Heart left ventricle (tissue), 16 donors: ENCODE measurements around the gene GNB1L. TPM values are rescaled to one million over a fixed set of nuclear protein-coding genes. Genes with fewer than 3 reads are reported as not detected.
A peak's percentile ranks its signal among the peaks of the same experiment; 100 is the strongest.

ENCODE experiments used
- ATAC-seq, 4 donors: fragments of 200-7000 bp; cut with Tn5 transposase; one replicate each; pipeline ENCODE4 v1.9.1; 2020 to 2022; ENCODE audit warnings: moderate library complexity in 4 of 4, mild to moderate bottlenecking in 3 of 4, moderate number of reproducible peaks in 1 of 4
- DNase-seq, 5 donors: peaks; one replicate each; pipeline ENCODE4 v3.0.0-alpha.2; 2020
- H3K27ac ChIP-seq, 12 donors: fragments of 200-600 bp; sonication (generic) in 4 of 12; one replicate each; pipeline versions ENCODE4 v1.5.0 to v1.8.0; 2016 to 2022; ENCODE audit warnings: mild to moderate bottlenecking in 2 of 12
- H3K27me3 ChIP-seq, 9 donors: fragments of 200-600 bp; sonication (generic) in 2 of 9; one replicate each; pipeline versions ENCODE4 v1.5.1 to v1.8.0; 2016 to 2022; ENCODE audit warnings: mild to moderate bottlenecking in 3 of 9
- H3K36me3 ChIP-seq, 9 donors: fragments of 200-600 bp; sonication (generic) in 2 of 9; one replicate each; pipeline versions ENCODE4 v1.5.0 to v1.8.0; 2018 to 2022; ENCODE audit warnings: mild to moderate bottlenecking in 2 of 9
- H3K4me1 ChIP-seq, 12 donors: fragments of 200-600 bp; sonication (generic) in 4 of 12; one replicate each; pipeline versions ENCODE4 v1.5.0 to v1.8.0; 2016 to 2022; ENCODE audit warnings: mild to moderate bottlenecking in 3 of 12
- H3K4me3 ChIP-seq, 12 donors: fragments of 200-600 bp; sonication (generic) in 4 of 12; one replicate each; pipeline versions ENCODE4 v1.5.0 to v1.8.0; 2017 to 2022; ENCODE audit warnings: mild to moderate bottlenecking in 9 of 12, moderate library complexity in 4 of 12
- H3K9me3 ChIP-seq, 12 donors: fragments of 200-600 bp; sonication (generic) in 4 of 12; one replicate each; pipeline versions ENCODE4 v1.5.0 to v1.8.0; 2016 to 2022; ENCODE audit warnings: mild to moderate bottlenecking in 1 of 12
- POLR2A ChIP-seq, 2 donors: fragments of 450-650 bp; IDR thresholded peaks; one replicate each; pipeline ENCODE4 v1.6.1; 2017; ENCODE audit warnings: antibody characterized with exemption in 2 of 2, mild to moderate bottlenecking in 2 of 2, moderate library complexity in 2 of 2
- WGBS, 4 donors: extraction: QIAGEN DNeasy Blood & Tissue Kit in 2 of 4; methylation state at CpG; one replicate each; pipeline versions ENCODE4 v1.1.5 to v1.1.7; 2013 to 2018; 5-methylcytosine and 5-hydroxymethylcytosine counted together
- intact Hi-C, 10 donors: fragments of 100-400 bp; cut with DNase I; formaldehyde crosslinking; loops; one replicate each; pipeline versions ENCODE4 v1.11.1 to v1.14.2; 2022
- polyA plus RNA-seq, 2 donors: library from polyadenylated mRNA; stranded (reverse); fragments of 200-250 nt; gene quantifications; one replicate each; pipeline ENCODE4 v1.2.3, GENCODE V29; 2013
- total RNA-seq, 9 donors: library from RNA; depleted of rRNA in 2 of 9; stranded (reverse); fragments of >200 nt in 2 of 9; fragmentation: NEBNext Ultra II Directional in 3 of 9; extraction: Animal tissue kit (Norgen Biotek cat#: 25700) in 3 of 9; gene quantifications; one replicate each; pipeline versions ENCODE4 v1.1.0 to v1.2.4, GENCODE V29; 2016 to 2023
- TF ChIP-seq, protein P1 (sequence below), 12 donors: fragments of 200-600 bp; sonication (generic) in 4 of 12; IDR thresholded peaks; one replicate each; pipeline versions ENCODE4 v1.5.0 to v1.8.0; 2018 to 2022; ENCODE audit warnings: antibody characterized with exemption in 12 of 12, mild to moderate bottlenecking in 5 of 12
- donor health status: ischemic (EF 13 %, LVEDD 7.1; RV severe dilation, severe dysfunction).
- donor health status: healthy with polysubstance abuse.
- donor health status: DM: no; HTN: yes; CAD: no.
- donor health status: DM: no; HTN: no; CAD: no.
- donor health status: ischemic (EF 25% LVEDD 6.9; RV normal size, moderate dysfunction).
- donor health status: ischemic (EF 25% LVEDD 5.7; RV mildly dilated, moderate dysfunction).
- donor health status: healthy.
- donor health status: DM: yes; HTN: yes; CAD: no.
- donor health status: ischemic (EF 35%, LVEDD 5.7; RV mildly dilated, moderate dysfunction).
- donor health status: nonischemic (EF 11% LVEDD 7.7; RV severe dilation, severe dysfunction).
- donor health status: DM: yes; HTN: yes; CAD: no.
- donor health status: PGD.
- donor health status: ischemic (EF 29% LVEDD 5.4; RV normal size, mild dysfunction).
- donor health status: nonischemic (EF 23%, LVEDD 6.1; RV moderate dilation, normal function).

GNB1L gene
- total and polyA plus RNA-seq, 11 donors = 1.6 to 9.2 (median 2.4) TPM

DNA sequence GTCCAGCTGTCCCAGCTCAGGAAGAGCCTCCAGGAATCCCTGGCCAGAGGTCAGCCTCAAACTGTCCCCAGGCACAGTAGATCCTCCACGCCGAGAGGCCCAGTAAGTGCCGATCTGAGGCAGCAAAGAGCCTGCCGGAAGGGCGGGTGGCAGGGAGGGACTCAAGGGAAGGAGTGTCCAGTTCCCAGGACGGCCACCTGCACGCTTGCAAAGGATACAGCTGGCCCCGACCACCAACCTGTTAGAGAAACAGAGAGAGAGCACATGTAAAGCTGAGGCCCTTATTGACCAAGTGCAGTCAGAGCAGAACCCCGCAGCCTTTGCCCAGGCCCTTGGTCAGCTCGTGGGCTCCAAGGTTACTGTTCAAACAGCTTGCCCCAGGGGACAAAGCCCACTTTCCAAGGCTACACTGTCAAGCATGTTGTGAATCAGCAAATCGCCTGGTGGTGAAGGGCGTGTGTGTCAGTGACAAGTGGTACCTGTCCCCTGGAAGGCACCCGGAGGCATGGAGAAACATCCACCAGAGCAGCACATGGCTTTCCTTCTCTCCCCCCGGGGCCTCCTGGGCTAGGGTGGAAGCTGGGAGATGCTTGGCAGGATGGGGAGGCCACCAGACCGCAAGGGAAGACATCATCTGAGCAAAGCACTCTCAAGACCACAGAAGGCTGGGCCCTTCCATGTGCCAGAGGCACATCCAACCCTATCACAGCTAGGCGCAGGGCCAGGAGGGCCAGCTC lies 44.3 kb upstream of the GNB1L start:
- Histone ChIP-seq H3K4me3 (no peak overlapping the region), H3K4me1 (no peaks in the 10 kb centered on the region), H3K27ac (no peak overlapping the region), H3K27me3 (no peaks in the 10 kb centered on the region), H3K36me3 (peaks cover 0 to 57% (median 27%) of the 10 kb centered on the region in 9 donors), H3K9me3 (no peaks in the 10 kb centered on the region)
- DNase-seq = peak in 1 of 5 donors; percentile 40
- intact Hi-C loops = no loop called here
- ATAC-seq = no peak
- 88 to 91% (median 90%) methylated on average over 13 to 16 of the region's 16 CpGs for WGBS, 4 donors
- TF ChIP-seq, protein P1, sequence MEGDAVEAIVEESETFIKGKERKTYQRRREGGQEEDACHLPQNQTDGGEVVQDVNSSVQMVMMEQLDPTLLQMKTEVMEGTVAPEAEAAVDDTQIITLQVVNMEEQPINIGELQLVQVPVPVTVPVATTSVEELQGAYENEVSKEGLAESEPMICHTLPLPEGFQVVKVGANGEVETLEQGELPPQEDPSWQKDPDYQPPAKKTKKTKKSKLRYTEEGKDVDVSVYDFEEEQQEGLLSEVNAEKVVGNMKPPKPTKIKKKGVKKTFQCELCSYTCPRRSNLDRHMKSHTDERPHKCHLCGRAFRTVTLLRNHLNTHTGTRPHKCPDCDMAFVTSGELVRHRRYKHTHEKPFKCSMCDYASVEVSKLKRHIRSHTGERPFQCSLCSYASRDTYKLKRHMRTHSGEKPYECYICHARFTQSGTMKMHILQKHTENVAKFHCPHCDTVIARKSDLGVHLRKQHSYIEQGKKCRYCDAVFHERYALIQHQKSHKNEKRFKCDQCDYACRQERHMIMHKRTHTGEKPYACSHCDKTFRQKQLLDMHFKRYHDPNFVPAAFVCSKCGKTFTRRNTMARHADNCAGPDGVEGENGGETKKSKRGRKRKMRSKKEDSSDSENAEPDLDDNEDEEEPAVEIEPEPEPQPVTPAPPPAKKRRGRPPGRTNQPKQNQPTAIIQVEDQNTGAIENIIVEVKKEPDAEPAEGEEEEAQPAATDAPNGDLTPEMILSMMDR (IDR thresholded peaks at IDR 0.05) = no peak
- TF ChIP-seq POLR2A (IDR thresholded peaks at IDR 0.05) = no peak

DNA sequence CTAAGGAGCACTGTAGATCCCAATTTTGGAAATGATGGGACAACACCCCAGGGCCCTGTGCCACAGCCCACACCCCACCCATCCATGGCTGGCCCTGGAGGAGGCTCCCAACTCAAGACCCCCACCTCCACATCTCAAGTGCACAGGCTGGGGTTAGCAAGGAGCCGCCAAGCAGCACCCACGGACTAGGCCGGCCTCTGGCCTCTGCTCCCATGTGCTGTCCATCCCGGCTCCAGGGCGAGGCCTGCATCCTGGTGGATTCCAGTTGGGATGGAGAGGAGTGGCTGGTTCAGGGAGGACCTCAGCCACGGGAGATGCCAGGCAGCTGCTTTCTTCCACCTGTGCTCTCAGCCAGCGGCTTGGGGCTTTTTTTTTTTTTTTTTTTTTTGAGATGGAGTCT lies 43.5 kb upstream of the GNB1L start:
- ATAC-seq (no peak), DNase-seq (peak in 1 of 5 donors; percentile 52)
- no peaks in the 10 kb centered on the region for H3K9me3 ChIP-seq
- H3K4me1 ChIP-seq = peaks cover 0 to 1% (median 0%) of the 10 kb centered on the region in 12 donors
- no peak overlapping the region for H3K4me3 ChIP-seq
- H3K27me3 ChIP-seq = no peaks in the 10 kb centered on the region
- WGBS, 4 donors = 86 to 95% (median 93%) methylated on average over 7 of the region's 7 CpGs
- no peak for TF ChIP-seq POLR2A (IDR thresholded peaks at IDR 0.05)
- TF ChIP-seq, protein P1 (IDR thresholded peaks at IDR 0.05) = no peak
- H3K36me3 ChIP-seq = peaks cover 0 to 64% (median 32%) of the 10 kb centered on the region in 9 donors
- no peak overlapping the region for H3K27ac ChIP-seq
- intact Hi-C loops = no loop called here

DNA sequence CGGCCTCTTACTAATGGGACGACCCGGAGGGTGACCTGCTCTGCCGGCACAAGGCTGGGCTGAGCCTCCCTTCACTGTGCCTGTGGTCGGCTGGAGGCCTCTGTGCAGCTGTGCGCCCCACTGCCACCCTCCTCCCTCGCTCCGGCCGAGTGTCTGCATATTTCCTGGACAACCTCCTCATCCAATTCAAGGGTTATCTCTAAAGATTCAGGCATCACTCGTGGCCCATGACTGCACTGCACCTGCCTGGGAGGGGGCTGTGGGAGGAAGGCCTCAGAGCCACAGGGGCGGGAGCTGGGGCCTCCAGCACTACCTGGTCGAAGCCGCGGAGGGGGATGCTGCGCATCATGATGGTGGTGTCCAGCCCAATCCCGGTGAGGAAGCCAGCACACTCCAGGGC lies 43.1 kb upstream of the GNB1L start:
- H3K4me1 ChIP-seq = peaks cover 0 to 6% (median 0%) of the 10 kb centered on the region in 12 donors
- peak in 1 of 5 donors; percentile 25 for DNase-seq
- no peak overlapping the region for H3K4me3 ChIP-seq
- no peak overlapping the region for H3K27ac ChIP-seq
- intact Hi-C loops = no loop called here
- 87 to 91% (median 88%) methylated on average over 10 to 16 of the region's 16 CpGs for WGBS, 4 donors
- no peaks in the 10 kb centered on the region for H3K9me3 ChIP-seq
- no peaks in the 10 kb centered on the region for H3K27me3 ChIP-seq
- no peak for ATAC-seq
- peaks cover 0 to 68% (median 32%) of the 10 kb centered on the region in 9 donors for H3K36me3 ChIP-seq
- TF ChIP-seq POLR2A (IDR thresholded peaks at IDR 0.05) = no peak
- TF ChIP-seq, protein P1 (IDR thresholded peaks at IDR 0.05) = no peak

DNA sequence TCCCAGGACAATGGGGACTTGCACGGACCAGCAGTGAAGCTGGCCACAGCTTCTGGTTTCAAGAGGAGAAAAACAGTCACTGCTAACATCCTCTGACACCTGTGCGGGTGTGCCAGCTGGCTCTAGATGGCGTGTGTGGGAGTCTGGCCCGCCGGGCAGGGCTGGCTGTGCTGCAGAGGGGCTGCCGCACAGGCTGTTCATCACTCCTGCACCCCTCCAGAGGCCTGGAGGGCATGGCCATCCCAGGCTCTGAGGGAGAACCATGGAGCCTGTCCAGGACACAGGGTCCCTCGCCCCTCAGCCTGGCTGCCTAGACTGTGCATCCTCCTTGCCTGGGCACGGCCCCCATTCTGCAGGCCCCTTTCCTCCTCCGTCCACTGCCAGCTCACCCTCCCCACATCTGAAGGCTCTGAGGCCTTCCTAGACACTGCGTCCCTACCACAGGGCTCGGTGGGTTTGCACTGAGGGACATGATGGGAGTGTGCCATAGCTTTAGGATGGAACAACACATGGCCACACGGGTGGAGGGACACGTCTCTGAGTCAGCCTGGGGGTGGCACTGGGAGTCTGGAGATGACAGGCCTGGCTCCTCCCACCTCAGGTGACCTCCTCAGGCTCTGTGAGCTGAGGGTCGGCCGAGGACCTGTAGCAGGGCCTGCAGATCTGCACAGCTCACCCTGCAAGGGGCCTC lies 42.1 kb upstream of the GNB1L start:
- DNase-seq (no peak), ATAC-seq (peak in 1 of 4 donors; percentile 31)
- Histone ChIP-seq H3K4me1 (peaks cover 0 to 15% (median 6%) of the 10 kb centered on the region in 12 donors), H3K36me3 (peaks cover 0 to 63% (median 32%) of the 10 kb centered on the region in 9 donors), H3K27ac (no peak overlapping the region), H3K4me3 (no peak overlapping the region), H3K27me3 (no peaks in the 10 kb centered on the region), H3K9me3 (no peaks in the 10 kb centered on the region)
- TF ChIP-seq, protein P1 (IDR thresholded peaks at IDR 0.05) = no peak
- no peak for TF ChIP-seq POLR2A (IDR thresholded peaks at IDR 0.05)
- intact Hi-C loops = no loop called here
- WGBS, 4 donors = 81 to 89% (median 86%) methylated on average over 11 to 15 of the region's 15 CpGs
